Epithelial cell of esophagus (primary cell): ENCODE measurements around the gene PPP1R14C.

Source experiments
- DNase-seq: peaks from one replicate; pipeline ENCODE4 v3.0.0; 2010; ENCODE audit warnings: low read depth
- H3K4me3 ChIP-seq: 2 replicates; pipeline ENCODE4 v1.5.1; 2011; ENCODE audit warnings: mild to moderate bottlenecking, low read length, control low read depth
- TF ChIP-seq, protein P1 (sequence below): IDR thresholded peaks from 2 replicates; pipeline ENCODE4 v1.5.1; 2011; ENCODE audit warnings: low read depth, mild to moderate bottlenecking, low read length, control low read depth, inconsistent platforms; ENCODE audit not compliant: insufficient read depth; ENCODE audit errors: missing control alignments

PPP1R14C gene

DNA sequence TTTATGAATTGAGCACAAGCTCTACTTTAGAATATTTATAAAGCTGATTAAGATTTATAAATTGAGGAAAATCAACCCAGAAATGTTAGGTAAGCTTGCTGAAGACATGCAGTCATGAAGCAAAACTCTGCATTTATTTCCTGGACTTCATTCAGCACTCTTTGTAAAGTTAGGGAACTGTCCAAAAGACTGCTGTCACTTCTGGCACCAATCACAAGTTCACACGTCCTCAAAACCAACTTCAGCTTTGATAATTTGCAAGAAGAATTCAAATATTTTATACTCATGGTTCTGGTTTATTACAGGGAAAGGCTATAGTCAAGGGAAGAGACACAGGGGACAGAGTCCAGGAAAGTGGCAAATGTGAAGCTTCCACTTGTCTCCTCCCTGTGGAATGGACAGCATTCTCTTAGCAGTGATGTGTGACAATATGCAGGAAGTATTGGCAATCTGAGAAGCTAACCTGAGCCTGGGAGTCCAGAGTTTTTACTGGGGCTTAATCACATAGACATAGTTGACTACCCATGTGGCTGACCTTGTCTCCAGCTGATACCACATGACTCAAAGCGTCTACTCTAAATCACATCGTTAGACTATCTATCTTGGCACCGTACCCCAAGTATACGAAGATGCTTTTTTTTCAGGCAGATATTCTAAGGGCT lies 85.4 kb downstream of the PPP1R14C start:
- TF ChIP-seq, protein P1, sequence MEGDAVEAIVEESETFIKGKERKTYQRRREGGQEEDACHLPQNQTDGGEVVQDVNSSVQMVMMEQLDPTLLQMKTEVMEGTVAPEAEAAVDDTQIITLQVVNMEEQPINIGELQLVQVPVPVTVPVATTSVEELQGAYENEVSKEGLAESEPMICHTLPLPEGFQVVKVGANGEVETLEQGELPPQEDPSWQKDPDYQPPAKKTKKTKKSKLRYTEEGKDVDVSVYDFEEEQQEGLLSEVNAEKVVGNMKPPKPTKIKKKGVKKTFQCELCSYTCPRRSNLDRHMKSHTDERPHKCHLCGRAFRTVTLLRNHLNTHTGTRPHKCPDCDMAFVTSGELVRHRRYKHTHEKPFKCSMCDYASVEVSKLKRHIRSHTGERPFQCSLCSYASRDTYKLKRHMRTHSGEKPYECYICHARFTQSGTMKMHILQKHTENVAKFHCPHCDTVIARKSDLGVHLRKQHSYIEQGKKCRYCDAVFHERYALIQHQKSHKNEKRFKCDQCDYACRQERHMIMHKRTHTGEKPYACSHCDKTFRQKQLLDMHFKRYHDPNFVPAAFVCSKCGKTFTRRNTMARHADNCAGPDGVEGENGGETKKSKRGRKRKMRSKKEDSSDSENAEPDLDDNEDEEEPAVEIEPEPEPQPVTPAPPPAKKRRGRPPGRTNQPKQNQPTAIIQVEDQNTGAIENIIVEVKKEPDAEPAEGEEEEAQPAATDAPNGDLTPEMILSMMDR = no peak
- DNase-seq = no peak
- H3K4me3 ChIP-seq = no peak overlapping the region

DNA sequence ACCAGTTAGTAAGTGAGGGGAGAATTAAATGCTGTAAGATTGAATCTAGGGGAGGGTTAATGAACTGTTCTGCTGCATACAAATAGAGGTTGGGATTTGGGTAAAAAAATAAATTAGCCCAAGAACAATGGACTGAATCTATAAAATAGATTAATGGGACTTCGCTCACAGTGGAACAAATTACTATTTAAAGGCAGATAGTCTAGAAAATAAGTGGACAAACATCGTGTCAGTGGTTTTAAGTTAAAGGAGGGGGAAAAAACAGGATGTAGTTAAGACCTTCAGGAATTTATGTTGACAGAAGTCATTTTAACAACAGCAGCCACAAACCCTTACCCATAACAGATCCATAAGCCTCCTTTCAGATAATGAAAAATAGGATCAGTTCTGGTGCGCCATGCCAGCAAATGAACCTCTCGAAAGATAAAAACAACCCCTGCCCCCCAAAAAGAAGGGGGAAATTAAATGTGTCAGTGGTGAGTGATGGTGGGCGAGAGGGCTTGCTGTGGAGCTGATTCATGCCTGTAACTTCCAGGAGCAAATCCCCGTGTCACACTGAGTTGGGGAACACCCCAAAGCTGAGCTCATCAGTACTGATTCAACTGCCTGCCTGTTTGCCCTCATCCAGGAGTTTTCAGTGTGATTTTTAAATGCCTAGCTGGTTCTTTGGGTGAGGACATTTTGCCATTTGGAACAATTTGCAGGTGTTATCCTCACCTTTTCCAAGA lies 86.8 kb downstream of the PPP1R14C start:
- TF ChIP-seq, protein P1 = no peak
- peak; percentile 93 for DNase-seq
- H3K4me3 ChIP-seq = no peak overlapping the region

DNA sequence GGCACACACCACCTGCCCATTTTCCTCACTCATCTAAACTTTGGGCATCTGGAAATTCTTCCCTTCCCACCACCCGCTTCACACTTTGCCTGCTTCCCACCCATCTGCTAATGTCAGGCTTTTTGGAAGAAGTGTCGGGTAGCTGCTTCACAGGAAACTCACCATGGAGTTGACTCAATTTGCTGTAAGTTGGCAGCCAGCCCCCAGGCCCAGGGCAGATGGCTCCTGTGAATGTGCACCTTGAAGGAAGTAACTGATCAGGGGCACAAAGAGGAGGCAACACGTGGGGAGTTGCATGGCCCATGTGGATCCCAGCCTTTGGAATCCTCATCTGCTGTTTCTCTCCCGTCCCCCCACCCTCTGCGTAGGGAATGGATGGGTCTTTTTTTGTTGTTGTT lies 87.3 kb downstream of the PPP1R14C start:
- DNase-seq = peak; percentile 47
- TF ChIP-seq, protein P1 = no peak
- H3K4me3 ChIP-seq = no peak overlapping the region

DNA sequence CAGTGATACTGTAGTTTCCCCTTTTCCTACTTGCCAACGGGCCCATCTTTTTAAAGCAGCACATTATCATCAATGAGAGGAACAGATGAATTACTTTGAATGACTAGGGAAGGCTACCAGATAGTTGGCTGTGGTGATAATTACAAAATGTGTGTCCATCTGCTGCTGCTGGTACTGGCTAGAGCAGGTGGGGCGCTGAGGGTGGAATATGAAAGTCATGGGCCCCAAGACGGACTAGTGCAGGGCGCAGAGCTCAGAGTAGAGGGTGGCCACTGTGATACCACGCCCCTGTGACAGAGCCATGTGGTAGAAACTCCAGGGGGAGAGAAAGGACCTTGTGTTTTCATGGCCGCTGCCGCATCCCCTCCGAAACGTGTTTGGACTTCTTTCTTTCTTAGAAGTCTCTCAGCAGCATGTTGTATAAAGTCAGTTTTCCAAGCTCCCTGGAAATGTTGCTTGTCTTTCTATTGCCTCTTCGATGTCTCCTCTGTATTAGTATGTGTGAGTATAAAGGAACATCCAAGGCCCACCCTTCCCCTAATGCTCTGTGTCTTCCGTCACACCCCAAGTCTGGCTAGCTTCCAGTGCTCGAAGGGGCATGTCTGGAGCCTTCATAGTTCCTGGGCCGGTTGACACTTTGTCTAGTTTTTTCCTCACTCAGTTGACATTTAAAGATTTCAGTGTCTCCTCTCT lies 88.1 kb downstream of the PPP1R14C start:
- H3K4me3 ChIP-seq = no peak overlapping the region
- TF ChIP-seq, protein P1 = no peak
- DNase-seq = peak; percentile 43

DNA sequence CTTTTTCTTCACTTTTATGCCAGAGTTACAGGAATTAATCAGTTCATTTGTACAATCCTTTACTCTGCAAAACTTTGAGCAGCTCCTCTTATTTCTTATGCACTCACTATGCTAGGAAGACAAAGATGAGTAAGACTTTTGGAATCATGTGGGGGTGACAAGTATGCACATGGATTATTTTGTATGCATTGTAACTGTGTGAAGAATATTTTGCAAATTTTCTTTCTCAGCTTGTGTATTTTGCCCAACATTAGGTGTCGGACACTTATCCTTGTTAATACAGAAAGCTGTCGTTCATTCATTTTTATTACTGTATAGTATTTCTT lies 88.6 kb downstream of the PPP1R14C start:
- peak; percentile 65 for DNase-seq

DNA sequence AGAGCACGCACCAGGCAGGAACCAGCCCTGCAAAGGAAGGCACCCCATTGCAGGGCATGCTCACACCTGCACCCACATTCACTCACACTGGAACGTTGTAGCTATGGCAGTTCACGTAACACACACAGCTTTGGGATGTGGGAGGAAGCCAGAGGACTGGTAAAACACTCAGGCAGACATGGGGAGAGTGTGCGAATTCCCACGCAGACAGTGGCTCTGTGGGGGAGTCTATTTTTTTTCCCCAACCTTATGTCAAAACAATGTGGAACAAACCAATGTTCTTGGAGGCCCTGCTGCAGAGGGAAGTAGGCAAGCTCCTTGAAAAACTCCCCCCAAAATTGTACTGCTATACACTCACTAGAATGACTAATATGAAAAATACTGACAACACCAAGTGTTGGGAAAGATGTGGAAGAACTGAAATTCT lies 91.0 kb downstream of the PPP1R14C start:
- TF ChIP-seq, protein P1 = no peak
- H3K4me3 ChIP-seq = no peak overlapping the region
- DNase-seq = peak; percentile 77

More for the DNA sequence above, 88.6 kb downstream of the PPP1R14C start:
- TF ChIP-seq, protein P1 = no peak
- no peak overlapping the region for H3K4me3 ChIP-seq
